ENCODE data around the gene CACNA2D3.

CACNA2D3 gene

GRCh38 chr3:54940971-54941370 lies 818.6 kb downstream of the CACNA2D3 start:
- TF ChIP-seq CTCF (IDR thresholded peaks at IDR 0.05; ENCODE audit: low read depth, low read length), result no peak
- no peak overlapping the region for H3K4me3 ChIP-seq (ENCODE audit: low read depth, low read length)
- in situ Hi-C loops (cut with HindIII; ENCODE audit: low sequenced_read_pairs), result no loop called here
- no peak for DNase-seq (ENCODE audit: low read depth, low spot score)

- no peak for TF ChIP-seq CTCF (IDR thresholded peaks at IDR 0.05; ENCODE audit: low read depth, low read length)
- in situ Hi-C loops (cut with HindIII; ENCODE audit: low sequenced_read_pairs), result no loop called here
- no peak for DNase-seq (ENCODE audit: low read depth, low spot score)
- H3K4me3 ChIP-seq (ENCODE audit: low read depth, low read length), result no peak overlapping the region
Observed at GRCh38 chr3:54941690-54942362, 819.5 kb downstream of the CACNA2D3 start.

GRCh38 chr3:54949491-54950044 lies 827.2 kb downstream of the CACNA2D3 start:
- in situ Hi-C loops (cut with HindIII; ENCODE audit: low sequenced_read_pairs), result no loop called here
- H3K4me3 ChIP-seq (ENCODE audit: low read depth, low read length), result no peak overlapping the region
- no peak for TF ChIP-seq CTCF (IDR thresholded peaks at IDR 0.05; ENCODE audit: low read depth, low read length)
- no peak for DNase-seq (ENCODE audit: low read depth, low spot score)

GRCh38 chr3:54950391-54951003 lies 828.1 kb downstream of the CACNA2D3 start:
- TF ChIP-seq CTCF (IDR thresholded peaks at IDR 0.05; ENCODE audit: low read depth, low read length), result no peak
- DNase-seq (ENCODE audit: low read depth, low spot score), result no peak
- in situ Hi-C loops (cut with HindIII; ENCODE audit: low sequenced_read_pairs), result no loop called here
- no peak overlapping the region for H3K4me3 ChIP-seq (ENCODE audit: low read depth, low read length)

- in situ Hi-C loops (cut with HindIII; ENCODE audit: low sequenced_read_pairs), result no loop called here
- no peak overlapping the region for H3K4me3 ChIP-seq (ENCODE audit: low read depth, low read length)
- peak; percentile 95 for DNase-seq (ENCODE audit: low read depth, low spot score)
- TF ChIP-seq CTCF (IDR thresholded peaks at IDR 0.05; ENCODE audit: low read depth, low read length), result peak; percentile 77
Observed at GRCh38 chr3:54951405-54951804, 829.1 kb downstream of the CACNA2D3 start.

- H3K4me3 ChIP-seq (ENCODE audit: low read depth, low read length), result no peak overlapping the region
- peak; percentile 84 for DNase-seq (ENCODE audit: low read depth, low spot score)
- TF ChIP-seq CTCF (IDR thresholded peaks at IDR 0.05; ENCODE audit: low read depth, low read length), result no peak
- in situ Hi-C loops (cut with HindIII; ENCODE audit: low sequenced_read_pairs), result no loop called here
Observed at GRCh38 chr3:54954022-54954421, 831.7 kb downstream of the CACNA2D3 start.
